Common myeloid progenitor, CD34-positive (primary cell): ENCODE measurements around the gene CTNNB1. TPM values are rescaled to one million over a fixed set of nuclear protein-coding genes. Genes with fewer than 3 reads are reported as not detected.

Experiments used
- CTCF ChIA-PET: fragments of 350-600 bp; sonication (Branson Sonifier 250); formaldehyde crosslinking; loops from one replicate; lab custom pipeline; 2021; ENCODE audit warnings: antibody characterized with exemption; lab: Charles Lee
- POLR2A ChIA-PET: fragments of 350-600 bp; sonication (Branson Sonifier 250); formaldehyde crosslinking; loops from one replicate; lab custom pipeline; 2021; ENCODE audit warnings: antibody characterized with exemption; lab: Charles Lee
- DNase-seq, 3 donors: peaks; one replicate each; pipeline versions ENCODE4 v3.0.0 to v3.0.0-alpha.2; 2013
- H3K27ac ChIP-seq, 2 experiments: 1 replicate in 1 of 2; 2 replicates in 1 of 2; pipeline ENCODE4 v1.7.0; 2013; ENCODE audit warnings: inconsistent platforms in 2 of 2, low read length in 2 of 2, mild to moderate bottlenecking in 2 of 2, low read depth in 1 of 2, moderate library complexity in 1 of 2; ENCODE audit not compliant: severe bottlenecking in 2 of 2, insufficient read depth in 1 of 2, poor library complexity in 1 of 2
- H3K27me3 ChIP-seq, 5 experiments: replicated peaks in 2 of 5; 1 replicate in 3 of 5; 2 replicates in 2 of 5; pipeline versions ENCODE4 v1.6.1 to v1.7.0; 2013; ENCODE audit warnings: low read length in 4 of 5, mild to moderate bottlenecking in 2 of 5, moderate library complexity in 2 of 5, inconsistent platforms in 1 of 5; ENCODE audit not compliant: insufficient read depth in 5 of 5, control insufficient read depth in 4 of 5
- H3K36me3 ChIP-seq, 4 experiments: 1 replicate in 2 of 4; 2 replicates in 2 of 4; pipeline versions ENCODE4 v1.6.1 to v1.7.0; 2013; ENCODE audit warnings: low read length in 3 of 4, control low read depth in 1 of 4, mild to moderate bottlenecking in 1 of 4; ENCODE audit not compliant: control insufficient read depth in 4 of 4, insufficient read depth in 4 of 4
- H3K4me1 ChIP-seq, 4 experiments: 1 replicate in 3 of 4; 2 replicates in 1 of 4; pipeline versions ENCODE4 v1.6.1 to v1.7.1; 2013; ENCODE audit warnings: low read length in 3 of 4, mild to moderate bottlenecking in 3 of 4, control low read depth in 1 of 4, inconsistent platforms in 1 of 4, moderate library complexity in 1 of 4; ENCODE audit not compliant: control insufficient read depth in 4 of 4, insufficient read depth in 4 of 4; ENCODE audit errors: control extremely low read depth in 1 of 4
- H3K4me3 ChIP-seq, 7 experiments: 1 replicate in 4 of 7; 2 replicates in 3 of 7; pipeline versions ENCODE4 v1.5.1 to v1.7.0; 2013; ENCODE audit warnings: mild to moderate bottlenecking in 7 of 7, low read length in 6 of 7, moderate library complexity in 6 of 7, inconsistent platforms in 2 of 7, low read depth in 2 of 7, control low read depth in 1 of 7; ENCODE audit not compliant: insufficient read depth in 4 of 7, control insufficient read depth in 1 of 7; ENCODE audit errors: extremely low read depth in 1 of 7
- H3K9me3 ChIP-seq, 5 experiments: 1 replicate in 4 of 5; 2 replicates in 1 of 5; pipeline versions ENCODE4 v1.6.1 to v1.7.1; 2013; ENCODE audit warnings: low read length in 4 of 5, mild to moderate bottlenecking in 2 of 5, inconsistent platforms in 1 of 5, low read depth in 1 of 5, moderate library complexity in 1 of 5; ENCODE audit not compliant: control insufficient read depth in 4 of 5, insufficient read depth in 2 of 5; ENCODE audit errors: control extremely low read depth in 1 of 5
- WGBS: methylation state at CpG from one replicate; pipeline ENCODE4 v1.1.5; 2013; ENCODE audit not compliant: insufficient coverage; 5-methylcytosine and 5-hydroxymethylcytosine counted together
- polyA plus RNA-seq: library from polyadenylated mRNA; unstranded; fragments of 120-200 nt; gene quantifications from one replicate; pipeline ENCODE4 v1.2.1, GENCODE V29; 2013

CTNNB1 gene
- polyA plus RNA-seq: 161 TPM

DNA sequence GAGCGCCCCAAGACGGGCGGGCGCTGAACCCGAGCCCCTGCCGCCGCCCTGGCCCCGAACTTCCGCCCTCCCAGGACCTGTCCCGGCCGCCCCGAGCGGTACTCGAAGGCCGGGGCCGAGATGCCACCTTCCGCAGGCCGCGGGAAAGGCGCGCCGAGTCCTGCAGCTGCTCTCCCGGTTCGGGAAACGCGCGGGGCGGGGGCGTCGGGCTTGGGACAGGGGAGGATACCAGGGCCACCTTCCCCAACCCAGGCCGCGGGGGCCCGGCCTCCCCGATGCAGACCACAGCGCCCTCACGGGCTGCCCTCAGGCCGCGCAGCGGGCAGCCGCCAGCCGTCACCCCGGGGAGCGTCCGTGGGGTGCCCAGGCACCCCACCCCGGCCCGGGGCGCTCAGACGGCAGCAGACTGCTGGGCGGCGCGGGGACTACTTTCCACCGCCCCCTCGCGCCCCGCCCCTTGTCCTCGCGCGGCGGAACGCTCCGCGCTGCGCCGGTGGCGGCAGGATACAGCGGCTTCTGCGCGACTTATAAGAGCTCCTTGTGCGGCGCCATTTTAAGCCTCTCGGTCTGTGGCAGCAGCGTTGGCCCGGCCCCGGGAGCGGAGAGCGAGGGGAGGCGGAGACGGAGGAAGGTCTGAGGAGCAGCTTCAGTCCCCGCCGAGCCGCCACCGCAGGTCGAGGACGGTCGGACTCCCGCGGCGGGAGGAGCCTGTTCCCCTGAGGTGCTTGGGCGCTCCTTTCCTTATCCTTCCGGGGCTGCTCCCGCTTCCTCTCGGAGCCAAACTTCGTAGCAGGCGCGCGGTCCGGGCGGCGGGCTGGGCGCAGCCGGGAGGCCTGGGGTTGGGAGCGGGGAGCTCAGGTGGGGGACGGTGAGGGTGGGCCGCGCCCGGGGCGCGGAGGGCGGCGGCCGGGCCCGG lies at the start of gene CTNNB1:
Gene CTNNB1, plus strand, starts transcription at position 556 of the 916 bp plus-strand sequence. CDS start 24,564 bp downstream, outside the sequence.
- Histone ChIP-seq H3K4me1 (peaks cover 14 to 42% (median 26%) of the 10 kb centered on the region in 4 experiments), H3K27me3 (no peaks in the 10 kb centered on the region), H3K36me3 (no peaks in the 10 kb centered on the region), H3K4me3 (peak within 1 kb of the TSS; percentile 84 to 97 (median 88)), H3K27ac (peak within 1 kb of the TSS; percentile 89 to 97), H3K9me3 (no peaks in the 10 kb centered on the region)
- peak; percentile 96 to 98 (median 98) for DNase-seq
- ChIA-PET CTCF (interaction anchor here (1.0 to 1.7 kb wide), 11 partner anchors 9 to 871 kb away, joined by 3 to 8 read pairs (median 4); no protein-coding TSS in a partner anchor), POLR2A (interaction anchor here (0.5 to 1.9 kb wide), 13 partner anchors 13 to 828 kb away, joined by 3 to 15 read pairs (median 3); no protein-coding TSS in a partner anchor)
- WGBS: under 1% methylated on average over 100 of the region's 112 CpGs

DNA sequence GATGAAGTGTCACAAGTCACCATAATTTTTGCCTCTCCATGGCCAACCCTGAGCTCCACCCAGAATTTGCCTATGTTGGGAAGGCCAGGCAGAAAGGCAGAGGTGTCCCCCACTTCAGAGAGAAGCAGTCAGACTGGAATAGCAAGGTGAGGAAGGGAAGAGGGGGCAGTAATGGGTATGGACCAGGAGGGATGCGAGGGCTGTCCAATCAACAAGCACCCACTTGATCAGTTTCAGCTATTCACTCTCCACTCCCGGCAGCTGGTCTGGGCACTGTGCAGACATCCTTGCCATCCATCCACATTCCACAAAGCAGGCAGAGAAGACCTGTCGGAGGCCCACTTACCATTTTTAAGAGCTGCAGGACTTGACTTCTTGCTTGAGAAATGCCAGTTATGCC lies 43.5 kb upstream of the CTNNB1 start:
- POLR2A ChIA-PET: no interaction called here
- H3K27ac ChIP-seq: no peak overlapping the region
- DNase-seq: no peak
- no peaks in the 10 kb centered on the region for H3K27me3 ChIP-seq
- WGBS: 100% methylated on average over 2 of the region's 3 CpGs
- no peak overlapping the region for H3K4me3 ChIP-seq
- CTCF ChIA-PET: no interaction called here
- H3K36me3 ChIP-seq: no peaks in the 10 kb centered on the region
- peaks cover 3 to 15% (median 7%) of the 10 kb centered on the region in 4 experiments for H3K4me1 ChIP-seq
- no peaks in the 10 kb centered on the region for H3K9me3 ChIP-seq

DNA sequence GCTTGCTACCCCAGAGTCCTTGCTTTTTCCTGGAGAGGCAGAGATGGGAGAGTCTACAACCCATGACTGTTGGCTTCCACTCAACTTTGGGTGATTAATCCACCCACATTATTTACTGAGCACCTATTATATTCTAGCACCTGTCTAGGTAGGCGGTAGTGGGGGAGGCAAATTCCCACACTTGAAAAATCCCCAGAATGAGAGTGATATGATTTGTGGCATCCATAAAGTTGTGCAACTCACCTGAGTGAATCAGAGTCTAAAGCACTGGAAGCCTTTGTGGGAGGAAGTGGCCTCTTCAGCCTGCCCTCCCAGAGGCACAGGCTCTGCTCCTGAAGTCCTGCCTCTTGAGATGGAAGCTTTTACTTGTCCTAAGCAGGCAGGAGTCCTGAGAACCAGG lies 40.4 kb upstream of the CTNNB1 start:
- Histone ChIP-seq H3K9me3 (no peaks in the 10 kb centered on the region), H3K4me3 (peak overlapping the region in 1 of 7 experiments; percentile 22), H3K4me1 (peaks cover 3 to 15% (median 7%) of the 10 kb centered on the region in 4 experiments), H3K27me3 (no peaks in the 10 kb centered on the region), H3K36me3 (no peaks in the 10 kb centered on the region), H3K27ac (no peak overlapping the region)
- peak in 2 of 3 donors; percentile 4 to 5 for DNase-seq
- POLR2A ChIA-PET: no interaction called here
- WGBS: no CpG with 5 or more reads among the region's 1 CpG
- CTCF ChIA-PET: interaction anchor here (1.0 to 1.1 kb wide), 2 partner anchors 17 to 578 kb away, joined by 4 to 5 read pairs; no protein-coding TSS in a partner anchor

DNA sequence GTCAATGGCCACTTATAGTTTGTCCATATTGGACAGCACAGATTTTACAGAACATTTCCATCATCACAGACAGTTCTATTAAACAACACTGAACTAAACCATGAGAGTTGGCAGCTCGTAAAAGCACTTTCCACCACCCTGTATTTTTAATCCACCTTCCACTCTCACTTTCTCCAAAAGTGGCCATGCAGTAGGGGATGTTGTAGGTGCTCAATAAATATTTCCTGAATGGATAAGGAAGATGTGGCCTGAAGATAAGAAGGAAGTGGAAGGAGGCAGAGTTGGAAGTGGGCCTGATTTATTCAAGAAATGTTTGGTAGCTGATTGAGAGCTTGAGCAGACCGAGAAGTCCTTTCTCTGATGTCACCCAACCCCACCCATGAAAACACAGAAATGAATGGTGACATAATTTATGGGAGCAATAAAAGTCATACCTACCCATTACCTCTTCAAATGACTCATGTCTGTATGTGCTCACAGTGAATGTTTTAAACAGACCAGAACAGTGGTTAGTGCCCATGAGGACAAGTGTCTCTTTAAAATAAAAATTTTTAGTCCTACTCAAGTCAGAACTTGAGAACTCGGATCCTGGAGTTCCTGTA lies 39.6 kb upstream of the CTNNB1 start:
- 94% methylated on average over 1 of the region's 3 CpGs for WGBS
- Histone ChIP-seq H3K9me3 (no peaks in the 10 kb centered on the region), H3K4me3 (no peak overlapping the region), H3K4me1 (peaks cover 3 to 15% (median 7%) of the 10 kb centered on the region in 4 experiments), H3K27me3 (no peaks in the 10 kb centered on the region), H3K36me3 (no peaks in the 10 kb centered on the region), H3K27ac (no peak overlapping the region)
- DNase-seq: no peak
- POLR2A ChIA-PET: no interaction called here
- CTCF ChIA-PET: interaction anchor here (1.0 kb wide), 1 partner anchor 17 kb away, joined by 4 read pairs; no protein-coding TSS in a partner anchor

DNA sequence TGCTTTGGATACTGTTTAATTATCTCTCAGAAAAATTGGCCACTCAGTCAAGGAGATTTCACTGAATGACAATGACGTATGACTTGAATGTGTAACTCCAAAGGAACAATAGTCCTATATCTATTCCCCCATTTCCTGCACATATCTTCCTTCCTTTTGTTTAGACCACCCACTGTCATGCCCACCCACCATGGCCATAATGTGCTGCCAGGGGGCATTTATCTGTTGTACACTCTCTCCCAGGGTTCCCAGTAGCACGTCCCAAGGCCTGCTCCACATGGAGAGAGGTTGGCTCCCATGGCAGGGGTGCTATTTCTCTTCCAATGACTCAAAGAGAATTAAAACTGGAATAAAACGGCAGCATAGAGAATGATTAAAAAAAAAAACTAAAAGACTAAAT lies 36.8 kb upstream of the CTNNB1 start:
- ChIA-PET POLR2A (no interaction called here), CTCF (no interaction called here)

DNA sequence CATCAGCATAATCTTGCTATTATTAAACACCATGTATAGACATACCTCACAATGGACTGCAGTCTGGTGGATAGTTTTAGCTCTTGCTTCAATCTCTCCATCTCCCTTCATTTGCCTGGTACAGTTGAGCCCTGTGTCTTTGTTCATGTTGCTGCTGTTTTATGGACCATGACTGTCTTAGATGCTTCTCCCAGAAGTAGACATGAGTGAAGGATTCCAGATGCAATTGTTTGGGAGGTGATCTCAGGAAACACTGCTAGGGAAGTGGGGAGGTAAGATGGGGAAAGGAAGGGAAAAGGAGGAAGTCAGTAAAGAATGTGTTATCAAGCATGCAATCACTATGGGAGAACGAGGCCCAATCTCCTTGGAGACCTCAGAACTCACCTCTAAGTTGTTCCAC lies 36.3 kb upstream of the CTNNB1 start:
- ChIA-PET CTCF (interaction anchor here (1.0 to 1.5 kb wide), 2 partner anchors 35 to 38 kb away, joined by 3 to 5 read pairs; no protein-coding TSS in a partner anchor), POLR2A (no interaction called here)
- Histone ChIP-seq H3K4me3 (no peak overlapping the region), H3K27ac (no peak overlapping the region), H3K4me1 (peaks cover 3 to 12% (median 7%) of the 10 kb centered on the region in 4 experiments), H3K36me3 (no peaks in the 10 kb centered on the region), H3K27me3 (no peaks in the 10 kb centered on the region), H3K9me3 (no peaks in the 10 kb centered on the region)
- WGBS: no CpG with 5 or more reads among the region's 1 CpG
- DNase-seq: no peak

More for the DNA sequence above, 36.8 kb upstream of the CTNNB1 start:
- no peak overlapping the region for H3K4me3 ChIP-seq
- no peaks in the 10 kb centered on the region for H3K27me3 ChIP-seq
- 96% methylated on average over 3 of the region's 3 CpGs for WGBS
- no peak overlapping the region for H3K27ac ChIP-seq
- DNase-seq: no peak
- no peaks in the 10 kb centered on the region for H3K9me3 ChIP-seq
- no peaks in the 10 kb centered on the region for H3K36me3 ChIP-seq
- peaks cover 3 to 15% (median 7%) of the 10 kb centered on the region in 4 experiments for H3K4me1 ChIP-seq
